Measurements from ENCODE around the gene CHMP2A. TPM values are rescaled to one million over a fixed set of nuclear protein-coding genes. Genes with fewer than 3 reads are reported as not detected.

Gene CHMP2A
- total and polyA plus RNA-seq, 4 donors: 58.0 to 107 (median 83.3) TPM

GRCh38 chr19:58518256-58519086 lies 36.4 kb downstream of the CHMP2A start (continued):
- TF ChIP-seq GABPA (IDR thresholded peaks at IDR 0.05 in 1 of 2, conservative IDR thresholded peaks at IDR 0.05 in 1 of 2): no peak
- no peak for TF ChIP-seq JUND (IDR thresholded peaks at IDR 0.05)
- TF ChIP-seq YY1 (IDR thresholded peaks at IDR 0.05): no peak
- TF ChIP-seq EGR1 (IDR thresholded peaks at IDR 0.05; ENCODE audit: low read depth in 2 of 2): no peak
- TF ChIP-seq FOXA1 (IDR thresholded peaks at IDR 0.05): no peak
- TF ChIP-seq FOXA2 (IDR thresholded peaks at IDR 0.05): no peak
- no peak for TF ChIP-seq TAF1 (conservative IDR thresholded peaks at IDR 0.05)
- TF ChIP-seq HNF4G (IDR thresholded peaks at IDR 0.05): no peak

GRCh38 chr19:58516964-58517833 lies 37.7 kb downstream of the CHMP2A start:
- TF ChIP-seq JUND (IDR thresholded peaks at IDR 0.05): no peak
- TF ChIP-seq RXRA (IDR thresholded peaks at IDR 0.05): no peak
- TF ChIP-seq EGR1 (IDR thresholded peaks at IDR 0.05; ENCODE audit: low read depth in 2 of 2): no peak
- TF ChIP-seq SP1 (IDR thresholded peaks at IDR 0.05): no peak
- TF ChIP-seq RAD21 (IDR thresholded peaks at IDR 0.05): no peak
- TF ChIP-seq GABPA (IDR thresholded peaks at IDR 0.05 in 1 of 2, conservative IDR thresholded peaks at IDR 0.05 in 1 of 2): no peak
- no peak for TF ChIP-seq FOXA2 (IDR thresholded peaks at IDR 0.05)
- no peak for TF ChIP-seq TAF1 (conservative IDR thresholded peaks at IDR 0.05)
- no peak for TF ChIP-seq NR2F2 (IDR thresholded peaks at IDR 0.05)
- TF ChIP-seq, protein P1, sequence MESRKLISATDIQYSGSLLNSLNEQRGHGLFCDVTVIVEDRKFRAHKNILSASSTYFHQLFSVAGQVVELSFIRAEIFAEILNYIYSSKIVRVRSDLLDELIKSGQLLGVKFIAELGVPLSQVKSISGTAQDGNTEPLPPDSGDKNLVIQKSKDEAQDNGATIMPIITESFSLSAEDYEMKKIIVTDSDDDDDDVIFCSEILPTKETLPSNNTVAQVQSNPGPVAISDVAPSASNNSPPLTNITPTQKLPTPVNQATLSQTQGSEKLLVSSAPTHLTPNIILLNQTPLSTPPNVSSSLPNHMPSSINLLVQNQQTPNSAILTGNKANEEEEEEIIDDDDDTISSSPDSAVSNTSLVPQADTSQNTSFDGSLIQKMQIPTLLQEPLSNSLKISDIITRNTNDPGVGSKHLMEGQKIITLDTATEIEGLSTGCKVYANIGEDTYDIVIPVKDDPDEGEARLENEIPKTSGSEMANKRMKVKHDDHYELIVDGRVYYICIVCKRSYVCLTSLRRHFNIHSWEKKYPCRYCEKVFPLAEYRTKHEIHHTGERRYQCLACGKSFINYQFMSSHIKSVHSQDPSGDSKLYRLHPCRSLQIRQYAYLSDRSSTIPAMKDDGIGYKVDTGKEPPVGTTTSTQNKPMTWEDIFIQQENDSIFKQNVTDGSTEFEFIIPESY (IDR thresholded peaks at IDR 0.05): no peak
- no peak for TF ChIP-seq HNF4A (conservative IDR thresholded peaks at IDR 0.05)
- TF ChIP-seq, protein P2, sequence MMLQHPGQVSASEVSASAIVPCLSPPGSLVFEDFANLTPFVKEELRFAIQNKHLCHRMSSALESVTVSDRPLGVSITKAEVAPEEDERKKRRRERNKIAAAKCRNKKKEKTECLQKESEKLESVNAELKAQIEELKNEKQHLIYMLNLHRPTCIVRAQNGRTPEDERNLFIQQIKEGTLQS (IDR thresholded peaks at IDR 0.05): no peak
- no peak for TF ChIP-seq YY1 (IDR thresholded peaks at IDR 0.05)
- no peak for TF ChIP-seq FOXA1 (IDR thresholded peaks at IDR 0.05)
- TF ChIP-seq HNF4G (IDR thresholded peaks at IDR 0.05): no peak
- TF ChIP-seq MAX (IDR thresholded peaks at IDR 0.05): no peak
- no peak for TF ChIP-seq REST (IDR thresholded peaks at IDR 0.05)
- DNase-seq (ENCODE audit: low spot score): no peak
- Histone ChIP-seq H3K27me3 (ENCODE audit: control insufficient read depth in 4 of 4, insufficient read depth in 4 of 4, low read length in 3 of 4) (no peaks in the 10 kb centered on the region), H3K27ac (ENCODE audit: low read depth in 1 of 2, low read length in 2 of 2) (no peak overlapping the region), H3K4me1 (ENCODE audit: control insufficient read depth in 4 of 4, insufficient read depth in 4 of 4, low read length in 3 of 4) (peaks cover 15 to 62% (median 43%) of the 10 kb centered on the region in 4 donors), H3K9me3 (ENCODE audit: control insufficient read depth in 4 of 4, low read length in 3 of 4) (no peaks in the 10 kb centered on the region), H3K36me3 (ENCODE audit: control insufficient read depth in 4 of 4, insufficient read depth in 3 of 4, low read depth in 1 of 4, low read length in 3 of 4) (peaks cover 0 to 9% (median 3%) of the 10 kb centered on the region in 4 donors), H3K9ac (ENCODE audit: low read depth in 1 of 2, low read length in 2 of 2) (no peak overlapping the region), H3K4me3 (ENCODE audit: low read depth in 1 of 3, low read length in 3 of 3) (no peak overlapping the region)
- WGBS: 96% methylated on average over 65 of the region's 65 CpGs
